Calu3 (cell line): Measurements from ENCODE around the gene EPAS1. TPM values are rescaled to one million over a fixed set of nuclear protein-coding genes. Genes with fewer than 3 reads are reported as not detected.

Experiments used
- BruUV-seq: library from RNA; stranded (reverse); fragments of 400-500 nt; replicated peaks from 2 replicates; lab custom pipeline; 2021; lab: Mats Ljungman, UMichigan
- CTCF ChIA-PET: fragments of 300-600 bp; sonication (Branson Sonifier 250); formaldehyde crosslinking; loops from one replicate; lab custom pipeline; 2022; ENCODE audit warnings: antibody characterized with exemption; lab: Charles Lee
- DNase-seq: peaks from one replicate; pipeline ENCODE4 v3.0.0; 2022
- H3K27ac Mint-ChIP-seq: one replicate; pipeline ENCODE4 v1.8.0; 2022; ENCODE audit warnings: mixed read lengths; ENCODE audit not compliant: unreplicated experiment
- H3K27me3 Mint-ChIP-seq: one replicate; pipeline ENCODE4 v1.8.0; 2022; ENCODE audit warnings: mixed read lengths; ENCODE audit not compliant: unreplicated experiment
- H3K36me3 Mint-ChIP-seq: one replicate; pipeline ENCODE4 v1.8.0; 2022; ENCODE audit warnings: mild to moderate bottlenecking, moderate library complexity, mixed read lengths; ENCODE audit not compliant: insufficient read depth, unreplicated experiment
- H3K4me1 Mint-ChIP-seq: one replicate; pipeline ENCODE4 v1.8.0; 2022; ENCODE audit warnings: mild to moderate bottlenecking, low read depth, mixed read lengths; ENCODE audit not compliant: unreplicated experiment
- H3K4me3 Mint-ChIP-seq: one replicate; pipeline ENCODE4 v1.8.0; 2022; ENCODE audit warnings: mild to moderate bottlenecking, low read depth, moderate library complexity, mixed read lengths; ENCODE audit not compliant: unreplicated experiment
- H3K9me3 Mint-ChIP-seq: one replicate; pipeline ENCODE4 v1.8.0; 2022; ENCODE audit warnings: low read depth, mixed read lengths; ENCODE audit not compliant: unreplicated experiment
- intact Hi-C: fragments of 100-400 bp; cut with micrococcal nuclease; formaldehyde crosslinking; loops from one replicate; pipeline ENCODE4 v1.10.0; 2022; ENCODE audit not compliant: unreplicated experiment
- total RNA-seq: library from RNA; stranded (reverse); gene quantifications from 2 replicates; pipeline ENCODE4 v1.2.3, GENCODE V29; 2022
- TF ChIP-seq, protein P1 (sequence below): fragments of 200-600 bp; IDR thresholded peaks from one replicate; pipeline ENCODE4 v1.8.0; 2022; ENCODE audit warnings: antibody characterized with exemption; ENCODE audit not compliant: unreplicated experiment

The EPAS1 gene
- total RNA-seq, 1 experiment from 2014 or later: 18.5 TPM

GRCh38 chr2:46420945-46421344, 123.7 kb downstream of the EPAS1 start:
- no TSS peak for BruUV-seq
- H3K27ac Mint-ChIP-seq: no peak overlapping the region

GRCh38 chr2:46421361-46421760, 124.2 kb downstream of the EPAS1 start:
- no peak overlapping the region for H3K4me3 Mint-ChIP-seq
- H3K27me3 Mint-ChIP-seq: no peaks in the 10 kb centered on the region
- H3K4me1 Mint-ChIP-seq: peaks cover 12% of the 10 kb centered on the region
- H3K9me3 Mint-ChIP-seq: peaks cover 4% of the 10 kb centered on the region
- no peaks in the 10 kb centered on the region for H3K36me3 Mint-ChIP-seq
- intact Hi-C loops: no loop called here
- BruUV-seq: no TSS peak
- no peak for DNase-seq
- TF ChIP-seq, protein P1, sequence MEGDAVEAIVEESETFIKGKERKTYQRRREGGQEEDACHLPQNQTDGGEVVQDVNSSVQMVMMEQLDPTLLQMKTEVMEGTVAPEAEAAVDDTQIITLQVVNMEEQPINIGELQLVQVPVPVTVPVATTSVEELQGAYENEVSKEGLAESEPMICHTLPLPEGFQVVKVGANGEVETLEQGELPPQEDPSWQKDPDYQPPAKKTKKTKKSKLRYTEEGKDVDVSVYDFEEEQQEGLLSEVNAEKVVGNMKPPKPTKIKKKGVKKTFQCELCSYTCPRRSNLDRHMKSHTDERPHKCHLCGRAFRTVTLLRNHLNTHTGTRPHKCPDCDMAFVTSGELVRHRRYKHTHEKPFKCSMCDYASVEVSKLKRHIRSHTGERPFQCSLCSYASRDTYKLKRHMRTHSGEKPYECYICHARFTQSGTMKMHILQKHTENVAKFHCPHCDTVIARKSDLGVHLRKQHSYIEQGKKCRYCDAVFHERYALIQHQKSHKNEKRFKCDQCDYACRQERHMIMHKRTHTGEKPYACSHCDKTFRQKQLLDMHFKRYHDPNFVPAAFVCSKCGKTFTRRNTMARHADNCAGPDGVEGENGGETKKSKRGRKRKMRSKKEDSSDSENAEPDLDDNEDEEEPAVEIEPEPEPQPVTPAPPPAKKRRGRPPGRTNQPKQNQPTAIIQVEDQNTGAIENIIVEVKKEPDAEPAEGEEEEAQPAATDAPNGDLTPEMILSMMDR: no peak
- CTCF ChIA-PET: no interaction called here
- H3K27ac Mint-ChIP-seq: no peak overlapping the region

More at GRCh38 chr2:46420945-46421344, 123.7 kb downstream of the EPAS1 start:
- H3K4me3 Mint-ChIP-seq: no peak overlapping the region
- H3K36me3 Mint-ChIP-seq: no peaks in the 10 kb centered on the region
- CTCF ChIA-PET: no interaction called here
- intact Hi-C loops: no loop called here
- H3K9me3 Mint-ChIP-seq: peaks cover 8% of the 10 kb centered on the region
- peaks cover 12% of the 10 kb centered on the region for H3K4me1 Mint-ChIP-seq
- DNase-seq: no peak
- TF ChIP-seq, protein P1: no peak
- H3K27me3 Mint-ChIP-seq: no peaks in the 10 kb centered on the region

GRCh38 chr2:46422717-46423394, 125.6 kb downstream of the EPAS1 start:
- Mint-ChIP-seq H3K27me3 (no peaks in the 10 kb centered on the region), H3K4me3 (no peak overlapping the region), H3K4me1 (no peaks in the 10 kb centered on the region), H3K36me3 (no peaks in the 10 kb centered on the region), H3K9me3 (peaks cover 4% of the 10 kb centered on the region), H3K27ac (no peak overlapping the region)
- DNase-seq: no peak
- BruUV-seq: no TSS peak
- TF ChIP-seq, protein P1: no peak
- intact Hi-C loops: no loop called here
- CTCF ChIA-PET: no interaction called here

- H3K4me3 Mint-ChIP-seq: no peak overlapping the region
- BruUV-seq: no TSS peak
- intact Hi-C loops: no loop called here
These were observed 127.7 kb downstream of the EPAS1 start for GRCh38 chr2:46424937-46425336.

More at GRCh38 chr2:46424937-46425336, 127.7 kb downstream of the EPAS1 start:
- H3K9me3 Mint-ChIP-seq: no peaks in the 10 kb centered on the region
- H3K36me3 Mint-ChIP-seq: no peaks in the 10 kb centered on the region
- no peak for DNase-seq
- no peaks in the 10 kb centered on the region for H3K4me1 Mint-ChIP-seq
- TF ChIP-seq, protein P1: no peak
- no peak overlapping the region for H3K27ac Mint-ChIP-seq
- CTCF ChIA-PET: no interaction called here
- H3K27me3 Mint-ChIP-seq: no peaks in the 10 kb centered on the region
